DND-41 (cell line): ENCODE results near the gene ANO6.

Experiments
- EZH2 ChIP-seq: IDR thresholded peaks from 3 replicates; pipeline ENCODE4 v1.6.1; 2012; ENCODE audit warnings: borderline replicate concordance, low read depth, mild to moderate bottlenecking, moderate library complexity, low read length, inconsistent platforms; ENCODE audit not compliant: severe bottlenecking
- TF ChIP-seq, protein P1 (sequence below): IDR thresholded peaks from 2 replicates; pipeline ENCODE4 v1.5.1; 2012; ENCODE audit warnings: borderline replicate concordance, low read length, moderate library complexity, mild to moderate bottlenecking; ENCODE audit not compliant: poor library complexity, severe bottlenecking; ENCODE audit errors: extremely low read depth

DNA sequence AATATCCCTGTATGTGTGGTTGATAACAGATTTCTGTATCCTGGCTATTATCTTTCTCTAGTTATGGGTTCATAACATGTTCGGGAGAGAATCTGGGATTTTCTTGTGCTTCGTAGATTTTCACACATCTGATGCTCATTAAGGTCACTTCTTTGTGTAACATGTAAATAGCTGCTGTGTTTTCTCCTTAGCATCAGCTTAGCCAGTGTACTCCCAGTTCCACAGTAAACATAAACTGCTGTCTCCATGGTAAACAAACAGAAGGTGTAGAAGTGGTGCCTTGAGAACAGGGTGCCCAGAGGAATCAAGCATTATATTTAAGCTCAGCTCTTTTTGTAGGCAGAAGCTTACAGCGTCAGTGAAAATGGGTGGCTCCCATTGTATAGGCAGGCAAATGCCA lies 88.0 kb downstream of the ANO6 start:
- TF ChIP-seq, protein P1, sequence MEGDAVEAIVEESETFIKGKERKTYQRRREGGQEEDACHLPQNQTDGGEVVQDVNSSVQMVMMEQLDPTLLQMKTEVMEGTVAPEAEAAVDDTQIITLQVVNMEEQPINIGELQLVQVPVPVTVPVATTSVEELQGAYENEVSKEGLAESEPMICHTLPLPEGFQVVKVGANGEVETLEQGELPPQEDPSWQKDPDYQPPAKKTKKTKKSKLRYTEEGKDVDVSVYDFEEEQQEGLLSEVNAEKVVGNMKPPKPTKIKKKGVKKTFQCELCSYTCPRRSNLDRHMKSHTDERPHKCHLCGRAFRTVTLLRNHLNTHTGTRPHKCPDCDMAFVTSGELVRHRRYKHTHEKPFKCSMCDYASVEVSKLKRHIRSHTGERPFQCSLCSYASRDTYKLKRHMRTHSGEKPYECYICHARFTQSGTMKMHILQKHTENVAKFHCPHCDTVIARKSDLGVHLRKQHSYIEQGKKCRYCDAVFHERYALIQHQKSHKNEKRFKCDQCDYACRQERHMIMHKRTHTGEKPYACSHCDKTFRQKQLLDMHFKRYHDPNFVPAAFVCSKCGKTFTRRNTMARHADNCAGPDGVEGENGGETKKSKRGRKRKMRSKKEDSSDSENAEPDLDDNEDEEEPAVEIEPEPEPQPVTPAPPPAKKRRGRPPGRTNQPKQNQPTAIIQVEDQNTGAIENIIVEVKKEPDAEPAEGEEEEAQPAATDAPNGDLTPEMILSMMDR: no peak
- TF ChIP-seq EZH2: no peak
